Natural killer cell (primary cell): ENCODE results near the gene NOTCH4. TPM values are rescaled to one million over a fixed set of nuclear protein-coding genes. Genes with fewer than 3 reads are reported as not detected.
A peak's percentile ranks its signal among the peaks of the same experiment; 100 is the strongest.

Experiments used
- ATAC-seq, 3 donors: fragments of 150-1000 bp in 2 of 3; fragments of 200-7000 bp in 1 of 3; cut with Tn5 transposase; 1 replicate in 1 of 3; 2 replicates in 2 of 3; pipeline ENCODE4 v1.10.0; 2021; ENCODE audit warnings: mild to moderate bottlenecking in 2 of 3, moderate library complexity in 2 of 3
- DNase-seq, 2 donors: peaks; one replicate each; pipeline versions ENCODE4 v3.0.0 to v3.0.0-alpha.2; 2013 to 2021; ENCODE audit warnings: mixed read lengths in 1 of 2
- H3K27ac ChIP-seq: one replicate; pipeline ENCODE4 v1.5.1; 2013; ENCODE audit warnings: mild to moderate bottlenecking, low read length
- H3K27me3 ChIP-seq: one replicate; pipeline ENCODE4 v1.6.1; 2013; ENCODE audit warnings: low read length; ENCODE audit not compliant: control insufficient read depth, insufficient read depth
- H3K36me3 ChIP-seq: one replicate; pipeline ENCODE4 v1.6.1; 2013; ENCODE audit warnings: low read length; ENCODE audit not compliant: control insufficient read depth, insufficient read depth
- H3K4me1 ChIP-seq: one replicate; pipeline ENCODE4 v1.6.1; 2013; ENCODE audit warnings: low read length; ENCODE audit not compliant: control insufficient read depth, insufficient read depth
- H3K4me3 ChIP-seq: one replicate; pipeline ENCODE4 v1.5.1; 2013; ENCODE audit warnings: low read length
- H3K9me3 ChIP-seq: one replicate; pipeline ENCODE4 v1.6.1; 2013; ENCODE audit warnings: low read length; ENCODE audit not compliant: control insufficient read depth, insufficient read depth
- H3K27ac Mint-ChIP-seq, 2 donors: one replicate each; pipeline ENCODE4 v1.8.0; 2022; ENCODE audit warnings: mild to moderate bottlenecking in 2 of 2, mixed read lengths in 2 of 2, moderate library complexity in 1 of 2
- H3K27me3 Mint-ChIP-seq, 2 donors: one replicate each; pipeline ENCODE4 v1.8.0; 2022; ENCODE audit warnings: low read depth in 2 of 2, mixed read lengths in 2 of 2
- H3K36me3 Mint-ChIP-seq: one replicate; pipeline ENCODE4 v1.8.0; 2022; ENCODE audit warnings: mixed read lengths
- H3K4me1 Mint-ChIP-seq, 2 donors: one replicate each; pipeline ENCODE4 v1.8.0; 2022; ENCODE audit warnings: mixed read lengths in 2 of 2
- H3K4me3 Mint-ChIP-seq: one replicate; pipeline ENCODE4 v1.8.0; 2022; ENCODE audit warnings: mild to moderate bottlenecking, moderate library complexity, mixed read lengths
- H3K9me3 Mint-ChIP-seq, 2 donors: one replicate each; pipeline ENCODE4 v1.8.0; 2022; ENCODE audit warnings: mixed read lengths in 2 of 2
- CTCF ChIP-seq: fragments of 200-600 bp; IDR thresholded peaks from one replicate; pipeline ENCODE4 v1.8.0; 2022; ENCODE audit warnings: antibody characterized with exemption
- WGBS: methylation state at CpG from one replicate; pipeline ENCODE4 v1.1.7; 2013; ENCODE audit warnings: missing lambda C conversion rate; ENCODE audit not compliant: insufficient coverage; 5-methylcytosine and 5-hydroxymethylcytosine counted together
- intact Hi-C: fragments of 100-400 bp; cut with micrococcal nuclease; formaldehyde crosslinking; loops from one replicate; pipeline ENCODE4 v1.14.2; 2022
- total RNA-seq, 4 donors: library from RNA; stranded (reverse); fragments of 120-200 nt in 1 of 4; gene quantifications; one replicate each; pipeline versions ENCODE4 v1.2.3 to v1.2.4, GENCODE V29; 2013 to 2022

Gene NOTCH4
- total RNA-seq, 3 donors from 2014 or later (not counting 1 experiment from before 2014, with no cell fraction given) = 2.6 to 4.8 (median 2.7) TPM

GRCh38 chr6:32174416-32174815 is 49.5 kb downstream of the NOTCH4 start:
- Mint-ChIP-seq H3K27ac (no peak overlapping the region), H3K27me3 (no peaks in the 10 kb centered on the region), H3K9me3 (no peaks in the 10 kb centered on the region), H3K36me3 (no peaks in the 10 kb centered on the region), H3K4me3 (peak overlapping the region; percentile 97), H3K4me1 (peaks cover 54 to 71% of the 10 kb centered on the region in 2 donors)
- ATAC-seq (no peak), DNase-seq (no peak)
- Histone ChIP-seq H3K27me3 (no peaks in the 10 kb centered on the region), H3K36me3 (peaks cover 16% of the 10 kb centered on the region), H3K4me1 (peaks cover 34% of the 10 kb centered on the region), H3K4me3 (no peak overlapping the region), H3K9me3 (no peaks in the 10 kb centered on the region), H3K27ac (no peak overlapping the region)
- intact Hi-C loops = loop anchor here (10.0 kb wide), 1 partner anchor 510 kb away; the partner anchor contains the start of genes C6orf47, CSNK2B, GPANK1 and LY6G5B
- WGBS = 100% methylated on average over 1 of the region's 1 CpG
- TF ChIP-seq CTCF = no peak

DNA sequence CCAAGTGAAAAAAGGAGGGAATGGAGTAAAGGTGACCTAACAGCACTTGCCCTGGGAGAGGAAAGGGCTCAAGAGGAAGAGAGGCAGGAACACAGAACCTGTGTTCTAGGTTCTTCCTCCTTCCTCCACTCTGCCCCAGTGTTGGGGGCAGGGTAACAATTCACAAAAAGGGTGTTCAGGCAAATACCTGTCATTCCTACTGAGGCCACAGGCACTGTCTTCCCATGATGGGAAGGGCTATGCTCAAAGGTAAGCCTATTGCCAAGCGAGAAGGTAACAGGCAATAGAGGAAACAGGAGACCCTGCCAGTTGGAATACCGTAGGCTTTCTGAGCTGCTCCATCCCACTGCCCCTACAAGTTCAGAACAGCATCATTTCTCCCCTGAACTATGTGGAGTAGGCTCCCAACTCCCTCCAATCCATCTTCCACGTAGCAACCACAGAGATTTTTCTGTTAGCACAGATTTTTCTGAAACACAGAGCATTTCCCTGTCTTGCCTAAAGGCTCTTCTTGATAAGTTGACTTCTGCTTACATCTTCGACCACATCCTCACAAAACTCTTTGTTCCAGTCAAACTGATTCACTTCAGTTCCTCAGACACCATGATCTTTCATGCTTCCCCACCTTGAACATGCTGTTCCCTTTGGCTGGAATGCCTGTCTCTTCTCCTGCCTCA is 50.7 kb downstream of the NOTCH4 start:
- no peaks in the 10 kb centered on the region for H3K9me3 ChIP-seq
- no peak for TF ChIP-seq CTCF
- H3K27ac ChIP-seq = no peak overlapping the region
- H3K27ac Mint-ChIP-seq = no peak overlapping the region
- ATAC-seq (no peak), DNase-seq (no peak)
- H3K9me3 Mint-ChIP-seq = no peaks in the 10 kb centered on the region
- peaks cover 25% of the 10 kb centered on the region for H3K4me1 ChIP-seq
- no peak overlapping the region for H3K4me3 Mint-ChIP-seq
- H3K36me3 ChIP-seq = peaks cover 23% of the 10 kb centered on the region
- H3K4me3 ChIP-seq = no peak overlapping the region
- no peaks in the 10 kb centered on the region for H3K27me3 Mint-ChIP-seq
- peaks cover 42 to 59% of the 10 kb centered on the region in 2 donors for H3K4me1 Mint-ChIP-seq
- no peaks in the 10 kb centered on the region for H3K27me3 ChIP-seq
- H3K36me3 Mint-ChIP-seq = no peaks in the 10 kb centered on the region
- WGBS = 73% methylated on average over 4 of the region's 4 CpGs
- intact Hi-C loops = loop anchor here (10.0 kb wide), 1 partner anchor 508 kb away; the partner anchor contains the start of genes C6orf47, CSNK2B, GPANK1 and LY6G5B

GRCh38 chr6:32171234-32171633 is 52.6 kb downstream of the NOTCH4 start:
- WGBS = 98% methylated on average over 6 of the region's 6 CpGs
- H3K4me1 Mint-ChIP-seq = peaks cover 23 to 40% of the 10 kb centered on the region in 2 donors
- no peaks in the 10 kb centered on the region for H3K9me3 ChIP-seq
- H3K9me3 Mint-ChIP-seq = no peaks in the 10 kb centered on the region
- ATAC-seq (no peak), DNase-seq (no peak)
- intact Hi-C loops = loop anchor here (10.0 kb wide), 1 partner anchor 506 kb away; the partner anchor contains the start of genes C6orf47, CSNK2B, GPANK1 and LY6G5B
- H3K27ac Mint-ChIP-seq = no peak overlapping the region
- H3K27me3 Mint-ChIP-seq = no peaks in the 10 kb centered on the region
- no peak overlapping the region for H3K4me3 Mint-ChIP-seq
- TF ChIP-seq CTCF = no peak
- no peak overlapping the region for H3K4me3 ChIP-seq
- H3K27me3 ChIP-seq = no peaks in the 10 kb centered on the region
- no peaks in the 10 kb centered on the region for H3K36me3 Mint-ChIP-seq
- H3K36me3 ChIP-seq = peaks cover 25% of the 10 kb centered on the region
- no peak overlapping the region for H3K27ac ChIP-seq
- peaks cover 10% of the 10 kb centered on the region for H3K4me1 ChIP-seq
